Measurements from ENCODE around the gene DGKQ. TPM values are rescaled to one million over a fixed set of nuclear protein-coding genes. Genes with fewer than 3 reads are reported as not detected.

Gene DGKQ
- total and polyA plus RNA-seq, 2 of the 13 experiments (the other 11 are each of a cell fraction or from before 2014, with no cell fraction given): 4.5 to 7.2 TPM

- 96% methylated on average over 19 of the region's 24 CpGs for WGBS (ENCODE audit: low lambda C conversion rate)
- Histone ChIP-seq H3K27me3 (ENCODE audit: control insufficient read depth in 1 of 2, insufficient read depth in 2 of 2, low read length in 2 of 2) (no peaks in the 10 kb centered on the region), H3K4me2 (ENCODE audit: low read depth, low read length) (no peak overlapping the region), H3K79me2 (ENCODE audit: insufficient read depth, low read length) (no peaks in the 10 kb centered on the region), H3K9me3 (ENCODE audit: low read length) (no peaks in the 10 kb centered on the region), H2AFZ (ENCODE audit: low read length) (no peak overlapping the region), H3K27ac (ENCODE audit: extremely low read length, insufficient read depth, low read length) (no peak overlapping the region), H3K9ac (ENCODE audit: insufficient read depth, low read depth, low read length) (no peak overlapping the region), H4K20me1 (ENCODE audit: insufficient read depth, low read length) (peaks cover 3% of the 10 kb centered on the region; the same call in 1 of the 2 replicates), H3K36me3 (replicated peaks in 1 of 2; ENCODE audit: control insufficient read depth in 1 of 2, insufficient read depth in 2 of 2, low read length in 2 of 2) (no peaks in the 10 kb centered on the region), H3K4me3 (replicated peaks in 1 of 3; ENCODE audit: insufficient read depth in 1 of 3, low read depth in 2 of 3, low read length in 3 of 3) (no peak overlapping the region), H3K4me1 (ENCODE audit: insufficient read depth, low read length) (peaks cover 10% of the 10 kb centered on the region)
- in situ Hi-C loops (cut with HindIII; ENCODE audit: extremely low pct_ligation_motif_present, low pct_unique_long_range_greater_than_20kb) (no loop called here), intact Hi-C loops (cut with micrococcal nuclease; ENCODE audit: unreplicated experiment) (no loop called here)
- FAIRE-seq: no peak
- ChIA-PET POLR2A (no interaction called here), CTCF (ENCODE audit: low intra/inter-chr PET ratio, low total read pairs) (no interaction called here)
- no TSS peak for BruUV-seq (replicated peaks)
- TF ChIP-seq ZC3H13 (CRISPR knock-in tag; IDR thresholded peaks at IDR 0.05): no peak
- TF ChIP-seq FOXP4 (CRISPR knock-in tag; IDR thresholded peaks at IDR 0.05): no peak
- TF ChIP-seq ZNF674 (CRISPR knock-in tag; IDR thresholded peaks at IDR 0.05; ENCODE audit: low read depth): no peak
- no peak for TF ChIP-seq NR2F1 (CRISPR knock-in tag; IDR thresholded peaks at IDR 0.05)
- no peak for TF ChIP-seq THRA (CRISPR knock-in tag; IDR thresholded peaks at IDR 0.05; ENCODE audit: borderline replicate concordance)
- no peak for TF ChIP-seq SMC3 (IDR thresholded peaks at IDR 0.05; ENCODE audit: low read length)
- TF ChIP-seq KDM2A (CRISPR knock-in tag; IDR thresholded peaks at IDR 0.05; ENCODE audit: borderline replicate concordance, low read depth): no peak
- TF ChIP-seq AHDC1 (CRISPR knock-in tag; IDR thresholded peaks at IDR 0.05; ENCODE audit: borderline replicate concordance): no peak
- TF ChIP-seq FOSL2 (CRISPR knock-in tag; IDR thresholded peaks at IDR 0.05): no peak
- no peak for TF ChIP-seq ZNF224 (CRISPR knock-in tag; IDR thresholded peaks at IDR 0.05)
- no peak for TF ChIP-seq SMYD3 (CRISPR knock-in tag; IDR thresholded peaks at IDR 0.05)
- no peak for DNase-seq (ENCODE audit: low spot score)
- ATAC-seq: no peak
Measured at GRCh38 chr4:968221-968620, 5.1 kb downstream of the DGKQ start.
